Ishikawa (cell line): ENCODE results near the gene TTC32.

Source experiments
- CEBPB ChIP-seq: IDR thresholded peaks from 2 replicates; pipeline ENCODE4 v1.6.1; 2012
- CREB1 ChIP-seq: IDR thresholded peaks from 2 replicates; pipeline ENCODE4 v1.6.1; 2012; ENCODE audit warnings: low read depth
- EP300 ChIP-seq: IDR thresholded peaks from 2 replicates; pipeline ENCODE4 v1.6.1; 2012; ENCODE audit warnings: borderline replicate concordance
- RAD21 ChIP-seq: IDR thresholded peaks from 2 replicates; pipeline ENCODE4 v1.6.1; 2012; ENCODE audit warnings: low read depth
- USF1 ChIP-seq: IDR thresholded peaks from 2 replicates; pipeline ENCODE4 v1.6.1; 2012
- YY1 ChIP-seq: IDR thresholded peaks from 2 replicates; pipeline ENCODE4 v1.6.1; 2012; ENCODE audit warnings: low read depth

DNA sequence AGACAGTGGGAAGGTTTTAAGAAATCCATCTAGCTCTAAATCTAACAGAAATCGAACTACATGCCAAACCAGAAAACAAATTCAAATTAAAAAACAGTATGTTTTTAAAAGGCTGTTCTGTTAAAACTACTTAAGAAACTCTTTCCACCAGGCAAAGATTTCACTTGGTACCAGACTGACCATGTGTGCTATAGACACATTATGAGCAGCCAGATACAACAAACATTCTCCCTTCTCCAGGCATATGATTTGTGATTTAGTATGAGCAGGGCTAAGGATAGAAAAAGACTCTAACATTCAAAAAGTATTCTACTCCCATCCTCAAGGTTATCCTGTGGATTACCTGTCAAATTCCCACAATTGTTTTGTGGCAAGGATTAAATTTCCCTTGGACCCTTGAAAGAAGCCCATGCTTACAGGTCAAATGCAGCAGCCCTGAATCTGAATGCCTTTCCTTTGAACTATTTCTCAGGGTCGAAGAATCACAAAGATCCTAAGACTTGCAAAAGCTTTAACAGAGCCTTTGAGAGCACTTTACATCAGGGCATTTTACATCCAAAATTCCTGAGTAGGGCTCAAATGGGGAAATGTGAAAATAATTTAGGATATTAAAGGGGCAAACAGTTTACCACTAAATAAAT lies 42.5 kb upstream of the TTC32 start:
- TF ChIP-seq EP300, result no peak
- TF ChIP-seq RAD21, result no peak
- TF ChIP-seq USF1, result no peak
- no peak for TF ChIP-seq YY1
- no peak for TF ChIP-seq CREB1
- no peak for TF ChIP-seq CEBPB
